B cell (primary cell): ENCODE results near the gene PSMG4. TPM values are rescaled to one million over a fixed set of nuclear protein-coding genes. Genes with fewer than 3 reads are reported as not detected.

Experiments
- ATAC-seq: fragments of 200-7000 bp; cut with Tn5 transposase; one replicate; pipeline ENCODE4 v1.10.0; 2021; ENCODE audit warnings: low read depth, mild to moderate bottlenecking, moderate number of reproducible peaks, moderate library complexity
- CTCF ChIA-PET: fragments of 350-600 bp; sonication (Branson Sonifier 250); formaldehyde crosslinking; loops from one replicate; lab custom pipeline; 2021; ENCODE audit warnings: antibody characterized with exemption, inconsistent platforms; lab: Charles Lee
- POLR2A ChIA-PET: fragments of 350-600 bp; sonication (Branson Sonifier 250); formaldehyde crosslinking; loops from one replicate; lab custom pipeline; 2021; ENCODE audit warnings: antibody characterized with exemption; lab: Charles Lee
- DNase-seq: peaks from one replicate; pipeline ENCODE4 v3.0.0; 2013
- H2AFZ ChIP-seq: 2 replicates; pipeline ENCODE4 v1.6.1; 2012; ENCODE audit warnings: mild to moderate bottlenecking, low read depth, low read length; ENCODE audit not compliant: insufficient read depth, poor library complexity, severe bottlenecking
- H3K27ac ChIP-seq, 2 donors: 1 replicate in 1 of 2; 2 replicates in 1 of 2; pipeline ENCODE4 v1.5.1; 2012 to 2013; ENCODE audit warnings: low read length in 2 of 2, mild to moderate bottlenecking in 2 of 2, moderate library complexity in 1 of 2
- H3K27me3 ChIP-seq, 4 experiments: fragments of 200-600 bp in 1 of 4; sonication (generic) in 1 of 4; replicated peaks in 1 of 4; 1 replicate in 2 of 4; 2 replicates in 2 of 4; pipeline versions ENCODE4 v1.6.1 to v1.7.0; 2013 to 2016; ENCODE audit warnings: low read length in 3 of 4, mild to moderate bottlenecking in 2 of 4, mixed read lengths in 1 of 4, moderate library complexity in 1 of 4; ENCODE audit not compliant: insufficient read depth in 4 of 4, control insufficient read depth in 3 of 4; ENCODE audit errors: control extremely low read depth in 1 of 4
- H3K36me3 ChIP-seq, 2 experiments: replicated peaks in 1 of 2; 1 replicate in 1 of 2; 2 replicates in 1 of 2; pipeline versions ENCODE4 v1.6.1 to v1.7.1; 2013; ENCODE audit warnings: low read length in 1 of 2; ENCODE audit not compliant: insufficient read depth in 2 of 2, control insufficient read depth in 1 of 2; ENCODE audit errors: control extremely low read depth in 1 of 2, extremely low read depth in 1 of 2
- H3K4me1 ChIP-seq, 2 donors: fragments of 200-600 bp in 1 of 2; sonication (generic) in 1 of 2; 1 replicate in 1 of 2; 2 replicates in 1 of 2; pipeline versions ENCODE4 v1.5.1 to v1.6.1; 2013 to 2017; ENCODE audit warnings: low read length in 2 of 2; ENCODE audit not compliant: control insufficient read depth in 2 of 2, insufficient read depth in 2 of 2
- H3K4me2 ChIP-seq: replicated peaks from 2 replicates; pipeline ENCODE3; 2012; ENCODE audit warnings: mild to moderate bottlenecking, low read depth, low read length; ENCODE audit not compliant: poor library complexity, severe bottlenecking
- H3K4me3 ChIP-seq, 5 experiments: fragments of 200-600 bp in 1 of 5; sonication (generic) in 1 of 5; 1 replicate in 3 of 5; 2 replicates in 2 of 5; pipeline versions ENCODE4 v1.5.1 to v1.7.0; 2011 to 2016; ENCODE audit warnings: low read length in 4 of 5, mild to moderate bottlenecking in 4 of 5, low read depth in 2 of 5, control low read depth in 1 of 5, moderate library complexity in 1 of 5; ENCODE audit not compliant: insufficient read depth in 1 of 5; ENCODE audit errors: control extremely low read depth in 1 of 5, extremely low read depth in 1 of 5
- H3K79me2 ChIP-seq: fragments of 200-600 bp; sonication (generic); one replicate; pipeline ENCODE4 v1.6.0; 2016; ENCODE audit warnings: low read length; ENCODE audit not compliant: control insufficient read depth, insufficient read depth
- H3K9ac ChIP-seq: fragments of 200-600 bp; sonication (generic); 2 replicates; pipeline ENCODE4 v1.6.1; 2017; ENCODE audit warnings: mild to moderate bottlenecking, low read length, moderate library complexity
- H3K9me3 ChIP-seq, 3 donors: one replicate each; pipeline versions ENCODE4 v1.6.1 to v1.7.1; 2013; ENCODE audit warnings: low read length in 2 of 3; ENCODE audit not compliant: control insufficient read depth in 2 of 3, insufficient read depth in 1 of 3; ENCODE audit errors: control extremely low read depth in 1 of 3
- H4K20me1 ChIP-seq: 2 replicates; pipeline ENCODE4 v1.6.0; 2012; ENCODE audit warnings: mild to moderate bottlenecking, low read length; ENCODE audit not compliant: insufficient read depth, control insufficient read depth, poor library complexity, severe bottlenecking
- H3K27ac Mint-ChIP-seq: one replicate; pipeline ENCODE4 v1.8.0; 2021; ENCODE audit warnings: mixed read lengths
- H3K27me3 Mint-ChIP-seq: one replicate; pipeline ENCODE4 v1.8.0; 2021; ENCODE audit warnings: mixed read lengths
- H3K4me1 Mint-ChIP-seq: one replicate; pipeline ENCODE4 v1.8.0; 2021; ENCODE audit warnings: mixed read lengths
- H3K4me3 Mint-ChIP-seq: one replicate; pipeline ENCODE4 v1.8.0; 2021; ENCODE audit warnings: mixed read lengths
- H3K9me3 Mint-ChIP-seq: one replicate; pipeline ENCODE4 v1.8.0; 2022; ENCODE audit warnings: mixed read lengths; ENCODE audit not compliant: insufficient read depth
- EZH2 ChIP-seq: IDR thresholded peaks from 2 replicates; pipeline ENCODE4 v1.6.1; 2012; ENCODE audit warnings: borderline replicate concordance, low read depth, mild to moderate bottlenecking, moderate library complexity, low read length; ENCODE audit not compliant: insufficient read depth, poor library complexity, severe bottlenecking
- WGBS: methylation state at CpG from one replicate; pipeline ENCODE4 v1.1.5; 2013; ENCODE audit warnings: missing lambda C conversion rate; ENCODE audit not compliant: insufficient coverage; 5-methylcytosine and 5-hydroxymethylcytosine counted together
- intact Hi-C: fragments of 100-400 bp; cut with micrococcal nuclease; formaldehyde crosslinking; loops from one replicate; pipeline ENCODE4 v1.10.0; 2022
- polyA plus RNA-seq: library from polyadenylated mRNA; depleted of rRNA; stranded (reverse); fragments of >200 nt; gene quantifications from 2 replicates; pipeline ENCODE4 v1.2.3, GENCODE V29; 2012
- total RNA-seq, 2 donors: library from RNA; stranded (reverse); fragments of 120-200 nt in 1 of 2; gene quantifications; 1 replicate in 1 of 2; 2 replicates in 1 of 2; pipeline versions ENCODE4 v1.2.3 to v1.2.4, GENCODE V29; 2013 to 2022
- TF ChIP-seq, protein P1 (sequence below): fragments of 200-600 bp; IDR thresholded peaks from one replicate; pipeline ENCODE4 v1.8.0; 2022; ENCODE audit warnings: antibody characterized with exemption, mild to moderate bottlenecking

The PSMG4 gene
- total and polyA plus RNA-seq, 2 donors (not counting 1 experiment from before 2014, with no cell fraction given) = 31.9 to 42.4 TPM

DNA sequence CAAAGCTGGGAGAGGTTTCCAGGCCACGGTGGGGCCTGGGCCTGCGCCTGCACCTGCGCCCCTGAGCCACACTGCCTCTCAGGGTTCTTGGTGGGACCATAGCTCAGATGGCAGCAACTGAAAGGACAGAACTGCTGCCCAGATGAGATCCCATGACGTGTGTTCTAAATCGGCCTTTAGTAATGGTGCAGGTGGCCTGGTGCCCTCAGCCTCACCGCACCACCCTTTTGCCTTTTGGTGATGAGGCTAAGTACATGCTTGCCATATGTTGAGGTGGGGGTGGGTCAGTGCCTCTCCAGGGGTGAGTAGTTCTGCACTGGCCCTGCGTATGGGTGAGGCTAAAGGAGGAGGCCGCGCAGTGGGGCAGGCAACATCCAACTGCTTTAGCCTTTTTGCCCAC, 7.4 kb downstream of the PSMG4 start:
- POLR2A ChIA-PET = no interaction called here
- Mint-ChIP-seq H3K4me1 (peaks cover 21% of the 10 kb centered on the region), H3K27ac (no peak overlapping the region), H3K4me3 (no peak overlapping the region), H3K27me3 (no peaks in the 10 kb centered on the region), H3K9me3 (no peaks in the 10 kb centered on the region)
- TF ChIP-seq, protein P1, sequence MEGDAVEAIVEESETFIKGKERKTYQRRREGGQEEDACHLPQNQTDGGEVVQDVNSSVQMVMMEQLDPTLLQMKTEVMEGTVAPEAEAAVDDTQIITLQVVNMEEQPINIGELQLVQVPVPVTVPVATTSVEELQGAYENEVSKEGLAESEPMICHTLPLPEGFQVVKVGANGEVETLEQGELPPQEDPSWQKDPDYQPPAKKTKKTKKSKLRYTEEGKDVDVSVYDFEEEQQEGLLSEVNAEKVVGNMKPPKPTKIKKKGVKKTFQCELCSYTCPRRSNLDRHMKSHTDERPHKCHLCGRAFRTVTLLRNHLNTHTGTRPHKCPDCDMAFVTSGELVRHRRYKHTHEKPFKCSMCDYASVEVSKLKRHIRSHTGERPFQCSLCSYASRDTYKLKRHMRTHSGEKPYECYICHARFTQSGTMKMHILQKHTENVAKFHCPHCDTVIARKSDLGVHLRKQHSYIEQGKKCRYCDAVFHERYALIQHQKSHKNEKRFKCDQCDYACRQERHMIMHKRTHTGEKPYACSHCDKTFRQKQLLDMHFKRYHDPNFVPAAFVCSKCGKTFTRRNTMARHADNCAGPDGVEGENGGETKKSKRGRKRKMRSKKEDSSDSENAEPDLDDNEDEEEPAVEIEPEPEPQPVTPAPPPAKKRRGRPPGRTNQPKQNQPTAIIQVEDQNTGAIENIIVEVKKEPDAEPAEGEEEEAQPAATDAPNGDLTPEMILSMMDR = no peak
- no peak for TF ChIP-seq EZH2
- H3K9ac ChIP-seq = no peak overlapping the region
- no peak for DNase-seq
- CTCF ChIA-PET = interaction anchor here (1.0 kb wide), 1 partner anchor 466 kb away, joined by 3 read pairs; no protein-coding TSS in a partner anchor
- no peak overlapping the region for H2AFZ ChIP-seq
- H3K4me3 ChIP-seq = no peak overlapping the region
- H3K4me1 ChIP-seq = peaks cover 6 to 9% of the 10 kb centered on the region in 2 donors
- H3K36me3 ChIP-seq = peaks cover 0 to 44% of the 10 kb centered on the region in 2 experiments
- H3K9me3 ChIP-seq = no peaks in the 10 kb centered on the region
- intact Hi-C loops = no loop called here
- no peak for ATAC-seq
- H3K27me3 ChIP-seq = no peaks in the 10 kb centered on the region
- no peak overlapping the region for H3K4me2 ChIP-seq
- peaks cover 79% of the 10 kb centered on the region for H4K20me1 ChIP-seq
- no peak overlapping the region for H3K27ac ChIP-seq
- peaks cover 64% of the 10 kb centered on the region for H3K79me2 ChIP-seq
- WGBS = 55% methylated on average over 9 of the region's 9 CpGs

DNA sequence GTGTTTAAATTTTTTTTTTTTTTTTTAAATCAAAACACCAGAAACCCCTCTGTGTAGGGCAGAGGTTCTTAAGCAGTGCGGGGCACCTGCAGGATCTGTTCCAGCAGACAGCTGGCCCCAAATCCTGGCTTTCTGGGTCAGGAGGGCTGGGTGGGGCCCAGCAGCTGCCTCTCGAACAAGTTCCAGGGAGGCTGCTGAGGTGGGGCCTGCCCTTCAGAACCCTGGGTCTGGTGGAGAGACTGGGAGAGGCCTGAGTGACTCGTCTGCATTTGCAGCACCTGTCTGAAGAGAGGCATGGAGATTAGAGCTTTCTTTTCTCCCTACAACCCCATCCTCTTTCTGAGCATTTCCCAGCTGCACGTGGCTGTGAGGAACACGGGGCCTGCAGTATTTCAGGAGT, 8.4 kb downstream of the PSMG4 start:
- no peak overlapping the region for H3K4me3 Mint-ChIP-seq
- WGBS = 100% methylated on average over 1 of the region's 5 CpGs
- intact Hi-C loops = no loop called here
- TF ChIP-seq, protein P1 = no peak
- no peak for TF ChIP-seq EZH2
- Histone ChIP-seq H3K36me3 (peaks cover 0 to 48% of the 10 kb centered on the region in 2 experiments), H3K9me3 (no peaks in the 10 kb centered on the region), H3K27me3 (no peaks in the 10 kb centered on the region), H3K4me1 (no peaks in the 10 kb centered on the region), H2AFZ (no peak overlapping the region), H4K20me1 (peaks cover 70% of the 10 kb centered on the region), H3K79me2 (peaks cover 54% of the 10 kb centered on the region), H3K9ac (no peak overlapping the region), H3K4me3 (no peak overlapping the region), H3K4me2 (no peak overlapping the region), H3K27ac (no peak overlapping the region)
- H3K9me3 Mint-ChIP-seq = no peaks in the 10 kb centered on the region
- H3K4me1 Mint-ChIP-seq = peaks cover 11% of the 10 kb centered on the region
- POLR2A ChIA-PET = no interaction called here
- no peaks in the 10 kb centered on the region for H3K27me3 Mint-ChIP-seq
- ATAC-seq (no peak), DNase-seq (no peak)
- CTCF ChIA-PET = no interaction called here
- no peak overlapping the region for H3K27ac Mint-ChIP-seq
